ENCODE data around the gene ABHD13.

Gene ABHD13

GRCh38 chr13:108276060-108276459 is 57.9 kb downstream of the ABHD13 start:
- no peak overlapping the region for H3K27ac ChIP-seq (ENCODE audit: low read depth, low read length)
- no peak overlapping the region for H2BK5ac ChIP-seq (ENCODE audit: low read depth, low read length, poor library complexity)
- no peak overlapping the region for H2BK120ac ChIP-seq (ENCODE audit: insufficient read depth, low read length, poor library complexity)
- no peak overlapping the region for H3K9ac ChIP-seq (ENCODE audit: low read length)
- H4K12ac ChIP-seq (ENCODE audit: low read depth, low read length), result no peak overlapping the region
- H3K79me2 ChIP-seq (ENCODE audit: control insufficient read depth, insufficient read depth, low read length, poor library complexity), result no peaks in the 10 kb centered on the region
- no peak overlapping the region for H3K23ac ChIP-seq (ENCODE audit: low read length)
- no peaks in the 10 kb centered on the region for H3K4me1 ChIP-seq (ENCODE audit: control insufficient read depth in 1 of 2, insufficient read depth in 2 of 2, low read length in 2 of 2)
- H3K4me2 ChIP-seq (ENCODE audit: low read length), result no peak overlapping the region
- no peak overlapping the region for H4K8ac ChIP-seq (ENCODE audit: low read depth, low read length)
- H3K79me1 ChIP-seq (ENCODE audit: low read length), result no peaks in the 10 kb centered on the region
- no peak for DNase-seq
- no peak overlapping the region for H3K18ac ChIP-seq (ENCODE audit: low read length)
- no peaks in the 10 kb centered on the region for H3K36me3 ChIP-seq (ENCODE audit: control insufficient read depth in 1 of 2, insufficient read depth in 2 of 2, low read length in 2 of 2)
- no peak overlapping the region for H3K4me3 ChIP-seq (ENCODE audit: low read depth, low read length)
- H2BK12ac ChIP-seq (ENCODE audit: low read length), result no peak overlapping the region
- no peaks in the 10 kb centered on the region for H3K9me3 ChIP-seq (ENCODE audit: insufficient read depth, low read depth, low read length)
- H2AFZ ChIP-seq (ENCODE audit: insufficient read depth, low read length, poor library complexity), result no peak overlapping the region
- H2AK5ac ChIP-seq (ENCODE audit: low read length), result no peak overlapping the region
- WGBS (ENCODE audit: extremely low coverage, insufficient coverage, insufficient read length), result no CpG with 5 or more reads among the region's 6 CpGs
- no peak overlapping the region for H4K91ac ChIP-seq (ENCODE audit: low read depth, low read length)
- H3K27me3 ChIP-seq (ENCODE audit: insufficient read depth, low read length), result no peaks in the 10 kb centered on the region
- H3K4ac ChIP-seq (ENCODE audit: low read depth, low read length), result no peak overlapping the region
- H3K14ac ChIP-seq (ENCODE audit: low read length), result no peak overlapping the region

- Histone ChIP-seq H3K9me3 (ENCODE audit: insufficient read depth, low read depth, low read length) (no peaks in the 10 kb centered on the region), H3K27ac (ENCODE audit: low read depth, low read length) (no peak overlapping the region), H4K91ac (ENCODE audit: low read depth, low read length) (no peak overlapping the region), H3K36me3 (ENCODE audit: control insufficient read depth in 1 of 2, insufficient read depth in 2 of 2, low read length in 2 of 2) (no peaks in the 10 kb centered on the region), H3K18ac (ENCODE audit: low read length) (no peak overlapping the region), H4K8ac (ENCODE audit: low read depth, low read length) (no peak overlapping the region), H2AFZ (ENCODE audit: insufficient read depth, low read length, poor library complexity) (no peak overlapping the region), H2AK5ac (ENCODE audit: low read length) (no peak overlapping the region), H3K9ac (ENCODE audit: low read length) (no peak overlapping the region), H3K79me2 (ENCODE audit: control insufficient read depth, insufficient read depth, low read length, poor library complexity) (no peaks in the 10 kb centered on the region), H3K4me1 (ENCODE audit: control insufficient read depth in 1 of 2, insufficient read depth in 2 of 2, low read length in 2 of 2) (no peaks in the 10 kb centered on the region), H3K4me3 (ENCODE audit: low read depth, low read length) (no peak overlapping the region), H2BK12ac (ENCODE audit: low read length) (no peak overlapping the region), H3K79me1 (ENCODE audit: low read length) (no peaks in the 10 kb centered on the region), H4K12ac (ENCODE audit: low read depth, low read length) (no peak overlapping the region), H3K4me2 (ENCODE audit: low read length) (no peak overlapping the region), H2BK5ac (ENCODE audit: low read depth, low read length, poor library complexity) (no peak overlapping the region), H3K4ac (ENCODE audit: low read depth, low read length) (no peak overlapping the region), H3K27me3 (ENCODE audit: insufficient read depth, low read length) (no peaks in the 10 kb centered on the region), H3K14ac (ENCODE audit: low read length) (no peak overlapping the region), H3K23ac (ENCODE audit: low read length) (no peak overlapping the region), H2BK120ac (ENCODE audit: insufficient read depth, low read length, poor library complexity) (no peak overlapping the region)
- no CpG with 5 or more reads among the region's 1 CpG for WGBS (ENCODE audit: extremely low coverage, insufficient coverage, insufficient read length)
- no peak for DNase-seq
Measured at GRCh38 chr13:108278466-108278865, 60.3 kb downstream of the ABHD13 start.

GRCh38 chr13:108281901-108282300 is 63.7 kb downstream of the ABHD13 start:
- no peak overlapping the region for H3K27ac ChIP-seq (ENCODE audit: low read depth, low read length)
- H3K27me3 ChIP-seq (ENCODE audit: insufficient read depth, low read length), result no peaks in the 10 kb centered on the region
- no peak overlapping the region for H2AK5ac ChIP-seq (ENCODE audit: low read length)
- no peak overlapping the region for H2AFZ ChIP-seq (ENCODE audit: insufficient read depth, low read length, poor library complexity)
- H2BK120ac ChIP-seq (ENCODE audit: insufficient read depth, low read length, poor library complexity), result no peak overlapping the region
- no peak overlapping the region for H4K12ac ChIP-seq (ENCODE audit: low read depth, low read length)
- H3K23ac ChIP-seq (ENCODE audit: low read length), result no peak overlapping the region
- H2BK12ac ChIP-seq (ENCODE audit: low read length), result no peak overlapping the region
- H3K14ac ChIP-seq (ENCODE audit: low read length), result no peak overlapping the region
- no peak for DNase-seq
- no peaks in the 10 kb centered on the region for H3K79me2 ChIP-seq (ENCODE audit: control insufficient read depth, insufficient read depth, low read length, poor library complexity)
- H3K4me3 ChIP-seq (ENCODE audit: low read depth, low read length), result no peak overlapping the region
- WGBS (ENCODE audit: extremely low coverage, insufficient coverage, insufficient read length), result no CpG with 5 or more reads among the region's 4 CpGs
- H3K4ac ChIP-seq (ENCODE audit: low read depth, low read length), result no peak overlapping the region
- no peaks in the 10 kb centered on the region for H3K4me1 ChIP-seq (ENCODE audit: control insufficient read depth in 1 of 2, insufficient read depth in 2 of 2, low read length in 2 of 2)
- no peak overlapping the region for H3K18ac ChIP-seq (ENCODE audit: low read length)
- no peak overlapping the region for H3K9ac ChIP-seq (ENCODE audit: low read length)
- no peak overlapping the region for H3K4me2 ChIP-seq (ENCODE audit: low read length)
- H4K8ac ChIP-seq (ENCODE audit: low read depth, low read length), result no peak overlapping the region
- no peaks in the 10 kb centered on the region for H3K36me3 ChIP-seq (ENCODE audit: control insufficient read depth in 1 of 2, insufficient read depth in 2 of 2, low read length in 2 of 2)
- no peaks in the 10 kb centered on the region for H3K79me1 ChIP-seq (ENCODE audit: low read length)
- no peak overlapping the region for H4K91ac ChIP-seq (ENCODE audit: low read depth, low read length)
- no peak overlapping the region for H2BK5ac ChIP-seq (ENCODE audit: low read depth, low read length, poor library complexity)
- no peaks in the 10 kb centered on the region for H3K9me3 ChIP-seq (ENCODE audit: insufficient read depth, low read depth, low read length)

GRCh38 chr13:108283110-108283509 is 64.9 kb downstream of the ABHD13 start:
- H2AFZ ChIP-seq (ENCODE audit: insufficient read depth, low read length, poor library complexity), result no peak overlapping the region
- H4K12ac ChIP-seq (ENCODE audit: low read depth, low read length), result no peak overlapping the region
- no peaks in the 10 kb centered on the region for H3K36me3 ChIP-seq (ENCODE audit: control insufficient read depth in 1 of 2, insufficient read depth in 2 of 2, low read length in 2 of 2)
- no peak overlapping the region for H2BK5ac ChIP-seq (ENCODE audit: low read depth, low read length, poor library complexity)
- no CpG with 5 or more reads among the region's 3 CpGs for WGBS (ENCODE audit: extremely low coverage, insufficient coverage, insufficient read length)
- no peak overlapping the region for H3K4me2 ChIP-seq (ENCODE audit: low read length)
- no peak overlapping the region for H2BK12ac ChIP-seq (ENCODE audit: low read length)
- no peaks in the 10 kb centered on the region for H3K79me2 ChIP-seq (ENCODE audit: control insufficient read depth, insufficient read depth, low read length, poor library complexity)
- H3K23ac ChIP-seq (ENCODE audit: low read length), result no peak overlapping the region
- H3K9me3 ChIP-seq (ENCODE audit: insufficient read depth, low read depth, low read length), result no peaks in the 10 kb centered on the region
- no peak overlapping the region for H3K9ac ChIP-seq (ENCODE audit: low read length)
- no peaks in the 10 kb centered on the region for H3K79me1 ChIP-seq (ENCODE audit: low read length)
- no peak overlapping the region for H4K91ac ChIP-seq (ENCODE audit: low read depth, low read length)
- H3K14ac ChIP-seq (ENCODE audit: low read length), result no peak overlapping the region
- H3K27me3 ChIP-seq (ENCODE audit: insufficient read depth, low read length), result no peaks in the 10 kb centered on the region
- no peak overlapping the region for H4K8ac ChIP-seq (ENCODE audit: low read depth, low read length)
- no peak for DNase-seq
- H3K27ac ChIP-seq (ENCODE audit: low read depth, low read length), result no peak overlapping the region
- H3K4ac ChIP-seq (ENCODE audit: low read depth, low read length), result no peak overlapping the region
- no peak overlapping the region for H2BK120ac ChIP-seq (ENCODE audit: insufficient read depth, low read length, poor library complexity)
- no peak overlapping the region for H3K4me3 ChIP-seq (ENCODE audit: low read depth, low read length)
- no peaks in the 10 kb centered on the region for H3K4me1 ChIP-seq (ENCODE audit: control insufficient read depth in 1 of 2, insufficient read depth in 2 of 2, low read length in 2 of 2)
- no peak overlapping the region for H3K18ac ChIP-seq (ENCODE audit: low read length)
- no peak overlapping the region for H2AK5ac ChIP-seq (ENCODE audit: low read length)
